Fibroblast of mammary gland (primary cell): Measurements from ENCODE around the gene ATPAF2.

ENCODE experiments used
- DNase-seq: peaks from one replicate; pipeline ENCODE4 v3.0.0-alpha.2; 2010; ENCODE audit warnings: low read depth
- H3K4me3 ChIP-seq: 2 replicates; pipeline ENCODE4 v1.5.1; 2011; ENCODE audit warnings: low read depth, mild to moderate bottlenecking, low read length, moderate library complexity; ENCODE audit not compliant: control insufficient read depth
- CTCF ChIP-seq: conservative IDR thresholded peaks from 2 replicates; pipeline ENCODE4 v1.5.1; 2011; ENCODE audit warnings: low read depth, low read length, inconsistent platforms; ENCODE audit not compliant: control insufficient read depth, insufficient read depth

ATPAF2 gene

GRCh38 chr17:18071751-18072150, 32.8 kb upstream of the ATPAF2 start:
- H3K4me3 ChIP-seq, result no peak overlapping the region
- no peak for TF ChIP-seq CTCF
- no peak for DNase-seq

DNA sequence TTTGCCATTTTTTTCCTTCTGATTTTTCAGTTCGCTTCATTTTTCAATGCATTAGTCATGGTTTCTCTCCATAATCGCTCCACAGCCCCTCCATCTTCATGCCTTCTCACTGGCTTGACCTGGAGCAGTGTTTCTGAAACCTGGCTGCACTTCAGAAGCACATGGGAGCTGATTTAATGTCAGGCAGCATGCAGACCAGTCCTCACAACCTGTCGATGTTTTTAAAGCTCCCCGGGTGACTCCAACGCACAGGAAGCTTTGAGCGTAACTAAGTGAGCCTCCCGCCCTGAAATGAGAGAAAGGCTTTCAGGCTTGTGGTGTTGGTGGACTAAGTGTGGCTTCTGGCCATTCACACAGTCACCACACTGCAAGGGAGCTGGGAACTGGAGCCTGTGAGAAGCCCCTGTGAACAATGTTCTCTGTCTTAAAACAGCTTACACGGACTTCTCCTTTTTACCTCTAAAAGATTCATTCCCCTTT, 31.9 kb upstream of the ATPAF2 start:
- H3K4me3 ChIP-seq, result peak overlapping the region; percentile 24
- TF ChIP-seq CTCF, result no peak
- DNase-seq, result peak; percentile 47

DNA sequence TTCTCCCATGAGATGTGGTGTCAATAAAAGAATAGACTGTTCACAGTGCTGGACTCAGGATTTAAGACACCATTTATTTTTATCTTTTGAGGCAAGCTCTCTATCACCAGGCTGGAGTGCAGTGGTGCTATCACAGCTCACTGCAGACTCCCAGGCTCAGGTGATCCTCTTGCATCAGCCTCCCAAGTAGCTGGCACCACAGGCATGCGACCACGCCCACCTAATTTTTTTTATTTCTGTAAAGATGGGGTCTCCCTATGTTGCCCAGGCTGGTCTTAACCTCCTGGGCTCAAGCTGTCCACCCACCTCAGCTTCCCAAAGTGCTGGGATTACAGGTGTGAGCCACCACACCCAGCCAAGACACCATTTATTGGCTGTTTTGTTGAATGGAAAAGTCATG, 30.1 kb upstream of the ATPAF2 start:
- DNase-seq, result no peak
- no peak overlapping the region for H3K4me3 ChIP-seq
- TF ChIP-seq CTCF, result no peak

GRCh38 chr17:18066866-18067265, 27.9 kb upstream of the ATPAF2 start:
- peak; percentile 17 for DNase-seq
- TF ChIP-seq CTCF, result no peak
- no peak overlapping the region for H3K4me3 ChIP-seq

DNA sequence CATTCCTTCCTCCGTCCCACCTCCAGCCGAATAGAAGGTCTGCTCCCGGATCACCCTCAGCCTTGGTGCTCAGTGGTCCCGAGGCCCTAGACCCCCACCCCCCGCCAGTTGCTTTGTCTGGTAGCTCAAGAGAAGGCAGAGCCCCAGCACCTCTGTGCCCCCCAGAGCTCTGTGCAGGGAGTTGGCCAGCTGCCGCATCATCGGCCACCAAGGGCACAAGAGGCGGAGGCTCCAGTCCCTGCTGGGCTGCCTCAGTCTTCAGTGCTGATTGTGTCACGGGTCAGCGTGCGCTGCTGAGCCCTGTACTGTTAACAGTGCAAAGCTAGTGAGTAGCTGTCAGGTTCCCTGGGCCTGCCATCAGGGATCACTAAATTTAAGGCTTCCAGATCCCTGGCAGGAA, 26.6 kb upstream of the ATPAF2 start:
- H3K4me3 ChIP-seq, result no peak overlapping the region
- no peak for DNase-seq
- TF ChIP-seq CTCF, result no peak

- DNase-seq, result no peak
- no peak for TF ChIP-seq CTCF
- no peak overlapping the region for H3K4me3 ChIP-seq
Measured at GRCh38 chr17:18064053-18064452, 25.1 kb upstream of the ATPAF2 start.

DNA sequence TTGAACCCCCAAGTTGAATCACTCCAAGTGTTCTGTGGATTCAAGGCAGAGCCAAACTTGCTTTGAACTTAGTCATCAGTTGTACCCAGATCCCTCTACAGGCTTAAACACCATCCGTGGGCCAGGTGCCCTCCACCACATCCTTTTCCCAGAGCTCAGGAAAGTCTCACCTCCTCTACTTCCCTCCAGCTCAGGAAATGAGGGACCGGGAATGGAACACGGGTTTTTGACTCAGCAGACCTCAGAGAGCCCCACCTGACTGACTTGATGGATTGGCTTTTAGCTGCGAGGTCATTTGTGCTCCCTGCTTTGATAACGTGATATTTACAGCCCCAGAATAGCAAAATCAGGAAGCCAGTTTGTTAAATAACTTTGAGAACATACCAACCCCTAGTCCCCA, 20.3 kb upstream of the ATPAF2 start:
- no peak overlapping the region for H3K4me3 ChIP-seq
- no peak for TF ChIP-seq CTCF
- DNase-seq, result no peak
